HEK293 (cell line): Measurements from ENCODE around the gene CERS3.

Experiments
- CTCF ChIA-PET: fragments of 350-600 bp; formaldehyde crosslinking; extraction: SDS; loops from one replicate; lab custom pipeline; 2021; ENCODE audit warnings: antibody characterized with exemption; lab: Yijun Ruan, JAX
- POLR2A ChIA-PET: fragments of 300-600 bp; formaldehyde crosslinking; extraction: SDS; loops from one replicate; lab custom pipeline; 2020; ENCODE audit warnings: antibody characterized with exemption, inconsistent platforms; lab: Yijun Ruan, JAX
- H3K27ac ChIP-seq: fragments of 200-500 bp; sonication (Bioruptor generic); 2 replicates; pipeline ENCODE4 v1.5.1; 2014; ENCODE audit warnings: low read depth, low read length, control low read depth, inconsistent platforms; ENCODE audit errors: extremely low read depth
- H3K36me3 ChIP-seq, 2 experiments: fragments of 200-500 bp in 1 of 2; sonication (Bioruptor generic) in 1 of 2; 1 replicate in 1 of 2; 2 replicates in 1 of 2; pipeline ENCODE4 v1.5.1; 2014 to 2017; ENCODE audit warnings: inconsistent platforms in 2 of 2, low read length in 2 of 2; ENCODE audit not compliant: control insufficient read depth in 2 of 2, insufficient read depth in 1 of 2
- H3K4me1 ChIP-seq: fragments of 200-500 bp; sonication (Bioruptor generic); 2 replicates; pipeline ENCODE4 v1.5.1; 2014; ENCODE audit warnings: mild to moderate bottlenecking, low read length, inconsistent platforms; ENCODE audit not compliant: control insufficient read depth, insufficient read depth
- H3K4me3 ChIP-seq: 2 replicates; pipeline ENCODE4 v1.5.1; 2011; ENCODE audit warnings: low read depth, mild to moderate bottlenecking, control low read depth, low read length, moderate library complexity
- H3K9me3 ChIP-seq: fragments of 200-500 bp; sonication (Bioruptor generic); 2 replicates; pipeline ENCODE4 v1.5.1; 2014; ENCODE audit warnings: low read depth, low read length, inconsistent platforms; ENCODE audit not compliant: control insufficient read depth, insufficient read depth
- MYNN ChIP-seq: fragments of 450-650 bp; formaldehyde crosslinking; IDR thresholded peaks from 2 replicates; pipeline ENCODE4 v1.5.1; 2016; ENCODE audit warnings: missing biosample characterization, missing genetic modification characterization, borderline replicate concordance
- OSR2 ChIP-seq: fragments of 450-650 bp; formaldehyde crosslinking; IDR thresholded peaks from 2 replicates; pipeline ENCODE4 v1.5.1; 2016; ENCODE audit warnings: missing biosample characterization, missing genetic modification characterization
- OVOL3 ChIP-seq: fragments of 450-650 bp; formaldehyde crosslinking; IDR thresholded peaks from 2 replicates; pipeline ENCODE4 v1.5.1; 2016; ENCODE audit warnings: missing biosample characterization, missing genetic modification characterization
- RBAK ChIP-seq: fragments of 450-650 bp; formaldehyde crosslinking; IDR thresholded peaks from 2 replicates; pipeline ENCODE4 v1.5.1; 2016; ENCODE audit warnings: missing biosample characterization, missing genetic modification characterization
- SETDB1 ChIP-seq: IDR thresholded peaks from one replicate; pipeline ENCODE4 v1.6.1; 2017; ENCODE audit warnings: mild to moderate bottlenecking, low read length, moderate library complexity, mixed read lengths; ENCODE audit not compliant: insufficient read length
- TCF7L2 ChIP-seq: IDR thresholded peaks from 2 replicates; pipeline ENCODE4 v1.6.1; 2011; ENCODE audit warnings: low read depth, mild to moderate bottlenecking, inconsistent platforms, low read length, moderate library complexity, borderline replicate concordance
- TRIM28 ChIP-seq: IDR thresholded peaks from 2 replicates; pipeline ENCODE4 v1.6.1; 2011; ENCODE audit warnings: low read length, control low read depth, borderline replicate concordance
- ZFP3 ChIP-seq: fragments of 450-650 bp; formaldehyde crosslinking; IDR thresholded peaks from 2 replicates; pipeline ENCODE4 v1.5.1; 2016; ENCODE audit warnings: low read depth, missing biosample characterization, missing genetic modification characterization
- ZFP69B ChIP-seq: fragments of 450-650 bp; formaldehyde crosslinking; IDR thresholded peaks from 2 replicates; pipeline ENCODE4 v1.5.1; 2016; ENCODE audit warnings: missing biosample characterization, missing genetic modification characterization
- ZNF174 ChIP-seq: fragments of 450-650 bp; formaldehyde crosslinking; IDR thresholded peaks from 2 replicates; pipeline ENCODE4 v1.5.0; 2017; ENCODE audit warnings: missing biosample characterization, mild to moderate bottlenecking, missing genetic modification characterization
- ZNF266 ChIP-seq: fragments of 450-650 bp; formaldehyde crosslinking; IDR thresholded peaks from 2 replicates; pipeline ENCODE4 v1.5.1; 2016; ENCODE audit warnings: missing biosample characterization, missing genetic modification characterization, low read depth
- ZNF311 ChIP-seq: fragments of 450-650 bp; formaldehyde crosslinking; IDR thresholded peaks from 2 replicates; pipeline ENCODE4 v1.5.1; 2017; ENCODE audit warnings: missing biosample characterization, missing genetic modification characterization, borderline replicate concordance
- ZNF324 ChIP-seq: fragments of 450-650 bp; formaldehyde crosslinking; IDR thresholded peaks from 2 replicates; pipeline ENCODE4 v1.5.1; 2016; ENCODE audit warnings: missing biosample characterization, missing genetic modification characterization
- ZNF501 ChIP-seq: fragments of 450-650 bp; formaldehyde crosslinking; IDR thresholded peaks from 2 replicates; pipeline ENCODE4 v1.5.1; 2016; ENCODE audit warnings: missing biosample characterization, missing genetic modification characterization
- ZNF521 ChIP-seq: fragments of 450-650 bp; formaldehyde crosslinking; IDR thresholded peaks from 2 replicates; pipeline ENCODE4 v1.5.1; 2017; ENCODE audit warnings: missing biosample characterization, mild to moderate bottlenecking, missing genetic modification characterization
- ZNF530 ChIP-seq: fragments of 450-650 bp; formaldehyde crosslinking; IDR thresholded peaks from 2 replicates; pipeline ENCODE4 v1.5.1; 2016; ENCODE audit warnings: low read depth, missing biosample characterization, missing genetic modification characterization
- ZNF629 ChIP-seq: fragments of 450-650 bp; formaldehyde crosslinking; IDR thresholded peaks from 2 replicates; pipeline ENCODE4 v1.5.1; 2017; ENCODE audit warnings: missing biosample characterization, missing genetic modification characterization
- ZNF701 ChIP-seq: fragments of 450-650 bp; formaldehyde crosslinking; IDR thresholded peaks from 2 replicates; pipeline ENCODE4 v1.5.1; 2016; ENCODE audit warnings: missing biosample characterization, missing genetic modification characterization
- ZNF768 ChIP-seq: fragments of 450-650 bp; formaldehyde crosslinking; IDR thresholded peaks from 2 replicates; pipeline ENCODE4 v1.5.1; 2018; ENCODE audit warnings: missing biosample characterization, mild to moderate bottlenecking, missing genetic modification characterization
- ZNF792 ChIP-seq: fragments of 450-650 bp; formaldehyde crosslinking; IDR thresholded peaks from 2 replicates; pipeline ENCODE4 v1.5.1; 2016; ENCODE audit warnings: missing biosample characterization, missing genetic modification characterization
- ZSCAN16 ChIP-seq: fragments of 450-650 bp; formaldehyde crosslinking; IDR thresholded peaks from 2 replicates; pipeline ENCODE4 v1.5.1; 2016; ENCODE audit warnings: missing biosample characterization, missing genetic modification characterization
- ZXDB ChIP-seq: fragments of 450-650 bp; formaldehyde crosslinking; IDR thresholded peaks from 2 replicates; pipeline ENCODE4 v1.5.1; 2016; ENCODE audit warnings: missing biosample characterization, missing genetic modification characterization
- TF ChIP-seq, protein P1 (sequence below): fragments of 450-650 bp; formaldehyde crosslinking; IDR thresholded peaks from 2 replicates; pipeline ENCODE4 v1.5.0; 2017; ENCODE audit warnings: missing biosample characterization, missing genetic modification characterization, borderline replicate concordance
- TF ChIP-seq, protein P2 (sequence below): fragments of 450-650 bp; formaldehyde crosslinking; IDR thresholded peaks from 2 replicates; pipeline ENCODE4 v1.5.1; 2016; ENCODE audit warnings: missing biosample characterization, missing genetic modification characterization
- TF ChIP-seq, protein P3 (sequence below): fragments of 450-650 bp; formaldehyde crosslinking; IDR thresholded peaks from 2 replicates; pipeline ENCODE4 v1.5.1; 2016; ENCODE audit warnings: missing biosample characterization, missing genetic modification characterization, low read depth
- TF ChIP-seq, protein P4 (sequence below): fragments of 450-650 bp; formaldehyde crosslinking; IDR thresholded peaks from 2 replicates; pipeline ENCODE4 v1.5.1; 2016; ENCODE audit warnings: missing biosample characterization, missing genetic modification characterization

Gene CERS3

DNA sequence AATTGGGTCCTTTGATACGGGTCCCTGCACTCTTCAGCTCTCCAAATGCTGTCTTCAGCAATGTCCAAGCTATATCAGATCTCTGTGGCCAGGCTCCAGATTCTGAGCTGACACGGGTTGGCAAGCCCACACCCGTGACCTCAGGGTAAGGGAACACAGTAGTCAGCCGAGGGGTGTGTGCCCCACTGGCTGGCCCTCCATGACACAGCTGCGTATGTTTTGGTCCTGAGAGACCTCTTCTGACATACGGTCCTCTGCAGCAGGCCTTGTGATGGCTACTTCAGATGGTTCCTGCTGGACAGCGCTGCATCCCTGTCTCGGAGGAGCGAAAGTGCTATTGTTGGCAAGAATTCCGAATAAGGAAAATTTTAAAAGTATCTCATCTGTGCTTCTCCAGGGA lies 101.8 kb downstream of the CERS3 start:
- Histone ChIP-seq H3K27ac (no peak overlapping the region), H3K4me3 (no peak overlapping the region)
- CTCF ChIA-PET = no interaction called here

DNA sequence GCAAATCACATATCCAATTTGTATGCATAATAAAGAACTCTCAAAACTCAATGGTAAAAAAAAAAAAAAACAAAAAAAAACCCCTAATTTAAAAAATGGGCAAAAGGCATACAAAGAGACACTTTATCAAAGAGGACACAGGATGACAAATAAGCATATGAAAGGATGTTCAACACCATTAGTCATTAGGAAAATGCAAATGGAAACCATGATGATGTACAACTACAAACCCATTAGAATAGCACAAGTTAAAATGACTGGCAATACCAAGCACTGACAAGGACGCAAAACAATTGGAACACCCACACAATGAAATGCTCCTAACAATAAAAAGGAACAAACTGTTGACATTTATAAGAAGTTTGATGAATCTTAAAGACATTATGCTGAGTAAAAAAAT lies 123.6 kb downstream of the CERS3 start:
- no peaks in the 10 kb centered on the region for H3K36me3 ChIP-seq
- TF ChIP-seq ZXDB (tag by site-specific recombination) (no peak), ZNF530 (tag by site-specific recombination) (no peak), ZNF501 (tag by site-specific recombination) (no peak), TCF7L2 (no peak), ZNF324 (no peak), SETDB1 (no peak), OVOL3 (tag by site-specific recombination) (no peak), ZNF521 (tag by site-specific recombination) (no peak), MYNN (tag by site-specific recombination) (no peak), ZFP69B (tag by site-specific recombination) (no peak)
- TF ChIP-seq, protein P1, sequence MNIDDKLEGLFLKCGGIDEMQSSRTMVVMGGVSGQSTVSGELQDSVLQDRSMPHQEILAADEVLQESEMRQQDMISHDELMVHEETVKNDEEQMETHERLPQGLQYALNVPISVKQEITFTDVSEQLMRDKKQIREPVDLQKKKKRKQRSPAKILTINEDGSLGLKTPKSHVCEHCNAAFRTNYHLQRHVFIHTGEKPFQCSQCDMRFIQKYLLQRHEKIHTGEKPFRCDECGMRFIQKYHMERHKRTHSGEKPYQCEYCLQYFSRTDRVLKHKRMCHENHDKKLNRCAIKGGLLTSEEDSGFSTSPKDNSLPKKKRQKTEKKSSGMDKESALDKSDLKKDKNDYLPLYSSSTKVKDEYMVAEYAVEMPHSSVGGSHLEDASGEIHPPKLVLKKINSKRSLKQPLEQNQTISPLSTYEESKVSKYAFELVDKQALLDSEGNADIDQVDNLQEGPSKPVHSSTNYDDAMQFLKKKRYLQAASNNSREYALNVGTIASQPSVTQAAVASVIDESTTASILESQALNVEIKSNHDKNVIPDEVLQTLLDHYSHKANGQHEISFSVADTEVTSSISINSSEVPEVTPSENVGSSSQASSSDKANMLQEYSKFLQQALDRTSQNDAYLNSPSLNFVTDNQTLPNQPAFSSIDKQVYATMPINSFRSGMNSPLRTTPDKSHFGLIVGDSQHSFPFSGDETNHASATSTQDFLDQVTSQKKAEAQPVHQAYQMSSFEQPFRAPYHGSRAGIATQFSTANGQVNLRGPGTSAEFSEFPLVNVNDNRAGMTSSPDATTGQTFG = no peak
- CTCF ChIA-PET = no interaction called here
- no peaks in the 10 kb centered on the region for H3K4me1 ChIP-seq
- no peaks in the 10 kb centered on the region for H3K9me3 ChIP-seq
- H3K27ac ChIP-seq = no peak overlapping the region
- POLR2A ChIA-PET = no interaction called here
- no peak overlapping the region for H3K4me3 ChIP-seq

More for the DNA sequence above, 101.8 kb downstream of the CERS3 start:
- TF ChIP-seq ZNF174 (tag by site-specific recombination) = no peak
- no peak for TF ChIP-seq ZSCAN16 (tag by site-specific recombination)
- no peak for TF ChIP-seq ZFP3 (tag by site-specific recombination)
- no peak for TF ChIP-seq ZNF792 (tag by site-specific recombination)
- no peak for TF ChIP-seq TRIM28
- TF ChIP-seq RBAK (tag by site-specific recombination) = no peak
- TF ChIP-seq, protein P2, sequence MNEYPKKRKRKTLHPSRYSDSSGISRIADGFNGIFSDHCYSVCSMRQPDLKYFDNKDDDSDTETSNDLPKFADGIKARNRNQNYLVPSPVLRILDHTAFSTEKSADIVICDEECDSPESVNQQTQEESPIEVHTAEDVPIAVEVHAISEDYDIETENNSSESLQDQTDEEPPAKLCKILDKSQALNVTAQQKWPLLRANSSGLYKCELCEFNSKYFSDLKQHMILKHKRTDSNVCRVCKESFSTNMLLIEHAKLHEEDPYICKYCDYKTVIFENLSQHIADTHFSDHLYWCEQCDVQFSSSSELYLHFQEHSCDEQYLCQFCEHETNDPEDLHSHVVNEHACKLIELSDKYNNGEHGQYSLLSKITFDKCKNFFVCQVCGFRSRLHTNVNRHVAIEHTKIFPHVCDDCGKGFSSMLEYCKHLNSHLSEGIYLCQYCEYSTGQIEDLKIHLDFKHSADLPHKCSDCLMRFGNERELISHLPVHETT = no peak
- no peak for TF ChIP-seq ZNF311
- TF ChIP-seq, protein P3, sequence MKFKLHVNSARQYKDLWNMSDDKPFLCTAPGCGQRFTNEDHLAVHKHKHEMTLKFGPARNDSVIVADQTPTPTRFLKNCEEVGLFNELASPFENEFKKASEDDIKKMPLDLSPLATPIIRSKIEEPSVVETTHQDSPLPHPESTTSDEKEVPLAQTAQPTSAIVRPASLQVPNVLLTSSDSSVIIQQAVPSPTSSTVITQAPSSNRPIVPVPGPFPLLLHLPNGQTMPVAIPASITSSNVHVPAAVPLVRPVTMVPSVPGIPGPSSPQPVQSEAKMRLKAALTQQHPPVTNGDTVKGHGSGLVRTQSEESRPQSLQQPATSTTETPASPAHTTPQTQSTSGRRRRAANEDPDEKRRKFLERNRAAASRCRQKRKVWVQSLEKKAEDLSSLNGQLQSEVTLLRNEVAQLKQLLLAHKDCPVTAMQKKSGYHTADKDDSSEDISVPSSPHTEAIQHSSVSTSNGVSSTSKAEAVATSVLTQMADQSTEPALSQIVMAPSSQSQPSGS (tag by site-specific recombination) = no peak
- no peak for TF ChIP-seq ZNF701 (tag by site-specific recombination)
- TF ChIP-seq OSR2 = no peak
- TF ChIP-seq, protein P4, sequence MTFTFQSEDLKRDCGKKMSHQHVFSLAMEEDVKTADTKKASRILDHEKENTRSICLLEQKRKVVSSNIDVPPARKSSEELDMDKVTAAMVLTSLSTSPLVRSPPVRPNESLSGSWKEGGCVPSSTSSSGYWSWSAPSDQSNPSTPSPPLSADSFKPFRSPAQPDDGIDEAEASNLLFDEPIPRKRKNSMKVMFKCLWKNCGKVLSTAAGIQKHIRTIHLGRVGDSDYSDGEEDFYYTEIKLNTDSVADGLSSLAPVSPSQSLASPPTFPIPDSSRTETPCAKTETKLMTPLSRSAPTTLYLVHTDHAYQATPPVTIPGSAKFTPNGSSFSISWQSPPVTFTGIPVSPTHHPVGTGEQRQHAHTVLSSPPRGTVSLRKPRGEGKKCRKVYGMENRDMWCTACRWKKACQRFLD (tag by site-specific recombination) = no peak
- no peak for TF ChIP-seq ZNF629 (tag by site-specific recombination)
- TF ChIP-seq ZNF266 (tag by site-specific recombination) = no peak
- TF ChIP-seq ZXDB (tag by site-specific recombination) = no peak
- no peak for TF ChIP-seq ZNF501 (tag by site-specific recombination)
- no peak for TF ChIP-seq ZNF768 (tag by site-specific recombination)
- Histone ChIP-seq H3K36me3 (no peaks in the 10 kb centered on the region), H3K9me3 (no peaks in the 10 kb centered on the region), H3K4me1 (no peaks in the 10 kb centered on the region)
- POLR2A ChIA-PET = no interaction called here
